AG09309 (cell line): Measurements from ENCODE around the gene ITGB4.

Experiments used
- DNase-seq: peaks from one replicate; pipeline ENCODE4 v3.0.0-alpha.2; 2010; ENCODE audit warnings: low read depth
- H3K4me3 ChIP-seq: 2 replicates; pipeline ENCODE4 v1.5.1; 2011; ENCODE audit warnings: mild to moderate bottlenecking, low read depth, low read length, moderate library complexity; ENCODE audit not compliant: control insufficient read depth
- CTCF ChIP-seq: IDR thresholded peaks from 2 replicates; pipeline ENCODE4 v1.5.1; 2011; ENCODE audit warnings: mild to moderate bottlenecking, low read depth, low read length, inconsistent platforms; ENCODE audit not compliant: insufficient read depth, control insufficient read depth; ENCODE audit errors: missing control alignments

ITGB4 gene

GRCh38 chr17:75791254-75791653, 70.0 kb downstream of the ITGB4 start:
- H3K4me3 ChIP-seq: no peak overlapping the region
- TF ChIP-seq CTCF: no peak
- DNase-seq: no peak

GRCh38 chr17:75793460-75793859, 72.2 kb downstream of the ITGB4 start:
- H3K4me3 ChIP-seq: no peak overlapping the region
- no peak for DNase-seq
- TF ChIP-seq CTCF: no peak

- no peak for DNase-seq
- no peak overlapping the region for H3K4me3 ChIP-seq
- no peak for TF ChIP-seq CTCF
Observed at GRCh38 chr17:75795820-75796607, 74.8 kb downstream of the ITGB4 start.

- no peak for TF ChIP-seq CTCF
- H3K4me3 ChIP-seq: no peak overlapping the region
- DNase-seq: no peak
Observed at GRCh38 chr17:75799402-75799801, 78.1 kb downstream of the ITGB4 start.

- no peak for TF ChIP-seq CTCF
- no peak for DNase-seq
- H3K4me3 ChIP-seq: no peak overlapping the region
Observed at GRCh38 chr17:75803883-75804282, 82.6 kb downstream of the ITGB4 start.

- no peak overlapping the region for H3K4me3 ChIP-seq
- no peak for TF ChIP-seq CTCF
- DNase-seq: no peak
Observed at GRCh38 chr17:75806822-75807500, 85.7 kb downstream of the ITGB4 start.
